ENCODE results near the gene ERBB2.

DNA sequence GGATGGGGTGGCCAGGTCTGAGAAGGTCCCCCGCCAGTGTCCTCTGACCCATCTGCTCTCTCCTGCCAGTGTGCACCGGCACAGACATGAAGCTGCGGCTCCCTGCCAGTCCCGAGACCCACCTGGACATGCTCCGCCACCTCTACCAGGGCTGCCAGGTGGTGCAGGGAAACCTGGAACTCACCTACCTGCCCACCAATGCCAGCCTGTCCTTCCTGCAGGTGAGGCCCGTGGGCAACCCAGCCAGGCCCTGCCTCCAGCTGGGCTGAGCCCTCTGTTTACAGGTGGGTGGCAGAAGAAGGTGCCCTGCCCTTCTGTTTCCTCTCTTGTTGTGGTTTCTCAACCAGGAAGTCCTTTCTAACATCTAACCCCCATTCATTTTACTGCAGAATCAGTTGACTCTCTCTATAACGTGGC lies 7.1 kb downstream of the ERBB2 start:
- TF ChIP-seq EP300 (IDR thresholded peaks at IDR 0.05; ENCODE audit: low read depth) (no peak), CTCF (IDR thresholded peaks at IDR 0.05) (no peak), POLR2A (IDR thresholded peaks at IDR 0.05) (peak; percentile 50), POLR2AphosphoS5 (IDR thresholded peaks at IDR 0.05) (peak; percentile 28 to 62 (median 43))

Measured in transverse colon (tissue), 4 donors.